NK-92 treated with Interleukin-12 subunit alpha and Interleukin-12 subunit beta, amount 100 ng/mL, for 24 hours (cell line): Measurements from ENCODE around the gene RPLP2.

Experiments used
- DNase-seq: peaks from one replicate; lab custom pipeline; 2025; lab: John Stamatoyannopoulos, UW

RPLP2 gene

DNA sequence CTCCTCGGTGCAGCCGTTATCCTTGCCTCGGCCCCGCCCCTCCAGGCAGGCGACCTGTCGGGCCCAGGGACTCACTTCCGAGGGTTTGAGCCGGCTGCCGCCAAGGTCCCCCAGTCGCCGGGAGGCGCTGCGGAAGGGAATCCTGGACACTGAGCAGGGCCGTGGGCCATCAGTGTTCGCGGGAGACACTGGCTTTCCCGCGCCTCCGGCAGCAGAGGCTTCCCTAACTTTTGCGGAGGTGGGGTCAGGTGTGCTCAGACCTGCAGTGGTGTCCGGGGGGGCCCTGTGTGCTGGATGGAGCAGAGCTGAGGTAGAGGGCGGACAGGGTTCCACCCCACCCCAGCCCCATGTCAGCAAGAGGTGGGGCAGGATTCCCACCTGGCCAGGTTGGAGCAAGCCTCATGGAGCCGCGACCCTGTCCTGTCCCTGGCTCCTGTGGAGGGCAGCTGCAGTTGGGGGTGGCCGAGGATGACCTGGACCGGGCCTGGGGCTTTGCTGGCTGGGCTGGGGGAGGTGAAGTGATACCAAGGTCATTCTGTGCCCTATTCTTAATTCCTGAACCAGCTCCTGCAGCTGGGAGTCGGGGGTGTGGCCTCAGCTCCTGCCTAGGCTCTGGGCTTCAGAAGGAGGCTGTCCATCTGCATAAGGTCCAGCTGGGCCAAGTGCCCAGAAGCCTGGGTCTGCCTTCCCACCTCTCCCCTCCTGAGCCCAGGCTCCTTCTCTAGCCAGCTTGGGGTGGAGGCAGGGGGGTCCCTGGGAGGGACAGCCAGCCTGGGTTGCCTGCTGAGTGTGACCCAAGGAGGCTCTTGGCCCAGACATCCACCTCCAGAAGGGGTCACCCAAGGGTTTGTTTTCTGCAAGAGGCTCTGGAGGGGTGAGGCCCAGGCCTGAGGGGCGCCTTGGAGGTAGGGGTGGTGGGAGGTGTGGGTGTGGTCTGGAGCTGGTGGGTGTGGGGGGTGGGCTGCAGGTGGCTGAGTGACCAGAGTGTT, 41.3 kb downstream of the RPLP2 start:
- no peak for DNase-seq

- no peak for DNase-seq
Observed at GRCh38 chr11:852762-853161, 43.0 kb downstream of the RPLP2 start.

DNA sequence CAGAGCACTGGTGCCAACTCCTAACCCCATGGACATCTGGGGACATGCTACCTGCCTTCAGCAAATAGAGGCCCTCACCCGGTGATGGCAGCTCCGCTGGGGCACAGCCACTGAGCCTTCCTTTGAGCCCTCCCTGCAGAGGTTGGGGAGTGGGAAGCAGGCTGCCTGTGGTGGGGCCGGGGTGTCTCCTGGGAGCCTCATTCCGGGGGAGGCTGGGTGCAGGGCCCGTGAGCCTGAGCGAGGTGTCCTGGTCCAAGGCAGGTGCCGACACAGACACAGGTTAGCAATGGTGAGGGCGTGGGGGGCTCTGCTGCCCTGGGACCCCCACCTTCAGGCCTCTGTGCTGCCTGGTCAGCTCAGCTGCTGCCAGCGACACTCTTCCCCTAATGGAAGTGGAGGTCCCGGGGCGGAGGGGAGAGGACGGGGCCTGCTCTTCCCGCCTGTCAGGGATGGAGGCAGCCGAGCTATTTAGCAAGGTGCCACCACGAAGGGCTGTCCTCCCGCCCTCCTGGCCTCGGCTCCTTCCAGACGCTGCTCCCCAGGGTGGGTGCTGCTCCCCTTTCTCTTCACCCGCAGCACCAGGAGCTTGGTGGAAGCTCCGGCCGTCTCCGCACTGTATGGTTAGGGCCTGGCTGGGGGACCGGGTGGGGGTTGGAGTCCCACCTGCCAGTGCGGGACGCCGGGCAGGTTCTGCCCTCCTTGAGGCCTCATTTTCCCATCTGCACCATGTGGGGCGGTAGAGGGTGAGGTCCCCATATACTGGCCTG, 44.1 kb downstream of the RPLP2 start:
- no peak for DNase-seq

DNA sequence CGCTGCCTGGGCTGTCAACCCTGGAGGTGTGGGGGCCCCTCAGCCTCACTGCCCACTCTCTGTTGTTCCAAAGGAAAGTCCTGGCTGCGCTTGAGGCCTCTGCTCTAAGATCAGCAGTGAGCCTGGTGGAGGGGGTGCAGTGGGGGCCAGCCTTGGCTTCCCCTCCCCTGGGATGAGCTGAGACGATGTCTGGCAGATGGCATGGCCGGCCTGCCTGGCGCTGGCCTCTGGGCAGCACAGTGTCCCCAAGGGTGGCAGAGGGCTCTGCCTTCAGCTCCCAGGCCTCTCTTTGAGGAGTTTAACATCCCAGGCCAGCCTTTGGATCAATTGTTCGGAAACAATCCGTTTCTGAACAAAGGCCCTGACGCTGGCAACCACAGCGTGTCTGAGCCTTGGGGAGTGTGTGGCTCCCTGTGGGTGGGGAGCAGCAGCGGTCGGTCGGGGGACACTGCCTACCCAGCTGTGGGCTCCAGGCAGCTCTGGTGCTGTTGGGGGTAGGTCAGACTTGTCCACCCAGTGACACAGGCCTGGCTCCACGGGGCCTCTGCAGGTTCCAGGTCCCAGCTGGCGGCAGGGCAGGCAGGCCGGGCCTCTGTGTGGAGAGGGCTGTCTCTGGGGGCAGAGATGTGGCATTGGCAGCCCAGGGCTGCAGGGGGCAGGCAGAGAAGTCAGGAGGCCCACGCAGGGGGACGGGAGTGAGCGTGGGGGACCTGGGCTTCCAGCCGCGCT, 45.0 kb downstream of the RPLP2 start:
- no peak for DNase-seq

- DNase-seq: no peak
Observed at GRCh38 chr11:855330-855674, 45.5 kb downstream of the RPLP2 start.

DNA sequence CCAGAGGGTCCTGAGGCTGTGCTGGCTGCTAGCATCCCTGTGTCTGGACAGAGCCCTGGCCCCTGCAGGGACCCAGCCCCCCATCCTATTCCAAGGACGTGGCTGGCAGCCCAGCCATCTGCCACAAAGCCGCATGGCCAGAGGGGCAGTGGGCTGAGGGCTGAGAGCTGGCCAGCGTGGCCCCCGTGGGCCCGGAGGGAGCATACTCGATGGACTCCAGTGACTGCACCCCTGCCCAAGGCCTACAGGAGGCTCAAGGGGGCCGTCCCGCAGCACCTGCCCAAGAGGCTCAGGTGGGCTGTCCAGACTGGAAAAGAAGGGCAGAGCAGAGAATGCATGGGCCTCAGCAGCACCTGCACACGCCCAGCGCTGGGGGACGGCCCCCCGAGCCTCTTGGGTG, 46.0 kb downstream of the RPLP2 start:
- no peak for DNase-seq

DNA sequence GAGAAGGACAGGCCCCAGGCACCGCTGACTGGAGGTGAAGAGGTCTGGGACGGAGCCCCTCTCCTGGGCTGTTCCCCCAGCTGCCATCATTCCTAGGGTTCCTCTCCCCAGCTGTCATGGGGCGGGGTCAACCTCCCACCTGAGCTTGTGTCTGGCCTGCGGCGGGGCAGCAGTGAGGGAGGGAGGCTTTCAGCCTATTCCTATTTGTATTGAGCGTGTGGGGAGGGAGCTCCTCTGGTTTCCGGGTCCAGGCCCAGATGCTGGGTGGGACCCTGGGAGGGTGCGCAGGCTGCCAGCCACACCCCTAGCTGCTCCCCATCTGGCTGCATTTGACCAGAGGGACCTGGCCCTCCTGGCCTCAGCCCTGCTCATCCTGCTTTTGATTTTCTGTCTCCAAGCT, 46.6 kb downstream of the RPLP2 start:
- no peak for DNase-seq

DNA sequence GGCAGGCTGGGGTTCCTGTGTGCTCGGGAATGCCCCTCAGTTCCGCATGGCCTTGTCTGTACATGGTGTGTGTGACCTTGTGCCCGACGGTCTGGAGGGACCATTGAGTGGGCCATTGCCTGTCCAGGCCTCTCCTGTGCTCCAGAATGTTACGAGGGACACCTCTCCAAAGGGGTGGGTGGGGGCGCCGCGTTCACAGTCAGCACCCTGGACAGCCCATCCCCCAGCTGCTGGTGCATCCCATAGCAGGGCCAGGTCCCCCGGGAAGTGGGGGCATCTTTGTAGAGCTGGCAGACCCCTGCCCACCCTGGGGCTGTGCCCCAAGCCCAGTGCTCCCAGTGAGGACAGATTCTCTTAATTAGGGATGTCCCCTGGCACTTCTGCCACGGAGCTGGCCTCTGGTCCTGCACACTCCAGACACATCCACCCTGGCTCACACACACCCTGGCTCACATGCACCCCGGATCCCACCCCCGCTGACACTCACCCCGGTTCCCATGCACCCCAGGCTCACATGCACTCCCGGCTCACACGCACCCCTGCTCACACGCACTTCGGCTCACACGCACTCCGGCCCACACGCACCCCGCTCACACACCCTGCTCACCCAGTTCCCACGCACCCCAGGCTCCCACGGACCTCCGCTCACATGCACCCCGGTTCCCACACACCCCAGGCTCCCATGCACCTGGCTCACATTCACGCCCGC, 48.4 kb downstream of the RPLP2 start:
- no peak for DNase-seq

GRCh38 chr11:858762-859339, 49.1 kb downstream of the RPLP2 start:
- no peak for DNase-seq

GRCh38 chr11:859394-860131, 49.8 kb downstream of the RPLP2 start:
- DNase-seq: no peak

DNA sequence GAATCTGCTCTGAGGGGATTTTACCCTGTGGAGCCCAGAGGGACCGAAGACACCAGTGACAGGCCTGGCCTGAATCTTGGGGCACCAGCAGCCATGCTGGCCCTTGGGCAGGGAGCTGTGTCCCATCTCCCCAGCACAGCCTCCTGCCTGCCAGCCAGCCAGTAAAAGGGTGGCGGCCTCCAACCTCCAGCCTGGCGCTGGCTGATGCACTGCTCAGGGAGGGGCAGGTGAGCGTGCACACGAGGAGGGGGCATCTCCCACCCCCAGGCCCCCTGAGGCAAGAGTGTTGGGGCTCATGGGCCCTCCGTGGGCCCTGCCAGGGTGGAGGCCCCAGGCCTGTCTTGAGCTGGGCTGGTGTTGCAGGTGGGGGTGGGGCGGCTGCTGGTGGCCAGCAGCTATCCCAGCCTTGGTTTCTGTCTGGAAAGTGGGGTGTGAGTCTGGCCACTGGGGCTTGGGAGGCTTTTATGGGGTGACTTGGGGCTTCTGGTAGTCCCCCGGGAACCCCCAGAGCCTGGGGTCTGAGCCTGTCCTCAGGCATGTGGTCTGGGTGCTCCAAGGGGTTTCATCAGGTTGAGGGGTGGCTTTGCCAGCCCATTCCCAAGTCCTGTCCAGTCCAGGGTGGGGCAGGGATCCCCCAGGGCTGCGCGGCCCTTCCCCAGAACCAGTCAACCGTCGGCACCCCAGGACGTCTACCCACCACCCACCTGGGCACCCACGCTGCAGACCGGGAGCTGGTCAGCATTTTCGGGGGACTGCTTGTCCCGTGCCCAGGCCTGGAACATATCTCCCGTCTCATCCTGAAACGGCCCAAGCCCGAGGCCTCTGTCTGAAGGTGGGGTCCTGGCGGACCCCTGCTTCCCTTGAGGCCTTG, 50.7 kb downstream of the RPLP2 start:
- DNase-seq: no peak

- no peak for DNase-seq
Observed at GRCh38 chr11:861105-861479, 51.3 kb downstream of the RPLP2 start.

DNA sequence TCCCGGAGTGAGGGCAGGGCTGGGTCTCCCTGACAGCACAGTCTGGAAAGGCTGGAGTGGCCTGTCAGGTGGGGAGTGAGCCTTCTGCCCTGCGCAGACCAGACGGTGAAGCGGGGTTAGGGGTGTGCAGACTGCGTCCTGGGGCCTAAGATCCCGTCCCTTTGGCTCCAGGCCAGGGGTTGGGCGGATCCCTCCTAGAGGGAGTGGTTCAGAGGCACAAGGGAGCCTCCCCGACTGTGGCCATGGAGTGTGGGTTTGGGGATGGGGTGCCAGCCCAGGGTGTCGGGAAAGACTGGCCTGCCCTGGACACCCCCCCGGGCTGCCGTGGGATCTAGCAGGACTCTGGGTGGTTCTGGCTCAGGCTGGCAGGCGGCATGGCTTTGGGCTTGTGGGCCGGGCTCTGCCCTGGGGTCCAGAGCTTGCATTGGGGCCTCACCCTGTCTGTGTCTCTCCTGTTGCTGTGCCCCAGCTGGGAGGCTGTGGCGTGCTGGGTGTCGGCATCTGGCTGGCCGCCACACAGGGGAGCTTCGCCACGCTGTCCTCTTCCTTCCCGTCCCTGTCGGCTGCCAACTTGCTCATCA, 52.4 kb downstream of the RPLP2 start:
- no peak for DNase-seq
